GM19328 (cell line): ENCODE data around the gene C2orf92.
"Not testable (repeated sequence)": the region's sequence is repeated elsewhere in the genome, so short reads cannot be mapped to it uniquely, and the experiment has no call there.

Experiments used
- ATAC-seq: cut with Tn5 transposase; IDR thresholded peaks from one replicate; pipeline ENCODE4 v1.9.1; 2021; ENCODE audit warnings: mild to moderate bottlenecking, moderate library complexity; ENCODE audit not compliant: unreplicated experiment

The C2orf92 gene

GRCh38 chr2:97688062-97688827 lies 18.7 kb downstream of the C2orf92 start:
- no peak for ATAC-seq

- ATAC-seq = no peak
Observed at GRCh38 chr2:97691166-97691565, 21.7 kb downstream of the C2orf92 start.

GRCh38 chr2:97693476-97693875 lies 24.0 kb downstream of the C2orf92 start:
- no peak for ATAC-seq

GRCh38 chr2:97695744-97696143 lies 26.2 kb downstream of the C2orf92 start:
- ATAC-seq = no peak

GRCh38 chr2:97697252-97698235 lies 28.0 kb downstream of the C2orf92 start:
- peak; percentile 65 for ATAC-seq

- no peak for ATAC-seq
Observed at GRCh38 chr2:97698530-97698929, 29.0 kb downstream of the C2orf92 start.

GRCh38 chr2:97699765-97700444 lies 30.4 kb downstream of the C2orf92 start:
- no peak for ATAC-seq

GRCh38 chr2:97701186-97701585 lies 31.7 kb downstream of the C2orf92 start:
- no peak for ATAC-seq

GRCh38 chr2:97701851-97702465 lies 32.4 kb downstream of the C2orf92 start:
- no peak for ATAC-seq

GRCh38 chr2:97702731-97703470 lies 33.4 kb downstream of the C2orf92 start:
- ATAC-seq = no peak

GRCh38 chr2:97703741-97704140 lies 34.2 kb downstream of the C2orf92 start:
- ATAC-seq = no peak

- ATAC-seq = no peak
Observed at GRCh38 chr2:97704989-97705388, 35.5 kb downstream of the C2orf92 start.

GRCh38 chr2:97706112-97706511 lies 36.6 kb downstream of the C2orf92 start:
- ATAC-seq = no peak

- ATAC-seq = no peak
Observed at GRCh38 chr2:97706708-97707345, 37.3 kb downstream of the C2orf92 start.

GRCh38 chr2:97707362-97708047 lies 38.0 kb downstream of the C2orf92 start:
- ATAC-seq = no peak

- ATAC-seq = no peak
Observed at GRCh38 chr2:97708048-97708380, 38.5 kb downstream of the C2orf92 start.

GRCh38 chr2:97708608-97709007 lies 39.1 kb downstream of the C2orf92 start:
- ATAC-seq = no peak

GRCh38 chr2:97711394-97711711 lies 41.8 kb downstream of the C2orf92 start:
- ATAC-seq = no peak

- not testable (repeated sequence) for ATAC-seq
Observed at GRCh38 chr2:97712175-97712574, 42.7 kb downstream of the C2orf92 start.
